ENCODE measurements around the gene RASA3.

GRCh38 chr13:114019367-114019766 lies 113.1 kb downstream of the RASA3 start:
- TF ChIP-seq POLR2A (IDR thresholded peaks at IDR 0.05): no peak
- TF ChIP-seq, protein P1, sequence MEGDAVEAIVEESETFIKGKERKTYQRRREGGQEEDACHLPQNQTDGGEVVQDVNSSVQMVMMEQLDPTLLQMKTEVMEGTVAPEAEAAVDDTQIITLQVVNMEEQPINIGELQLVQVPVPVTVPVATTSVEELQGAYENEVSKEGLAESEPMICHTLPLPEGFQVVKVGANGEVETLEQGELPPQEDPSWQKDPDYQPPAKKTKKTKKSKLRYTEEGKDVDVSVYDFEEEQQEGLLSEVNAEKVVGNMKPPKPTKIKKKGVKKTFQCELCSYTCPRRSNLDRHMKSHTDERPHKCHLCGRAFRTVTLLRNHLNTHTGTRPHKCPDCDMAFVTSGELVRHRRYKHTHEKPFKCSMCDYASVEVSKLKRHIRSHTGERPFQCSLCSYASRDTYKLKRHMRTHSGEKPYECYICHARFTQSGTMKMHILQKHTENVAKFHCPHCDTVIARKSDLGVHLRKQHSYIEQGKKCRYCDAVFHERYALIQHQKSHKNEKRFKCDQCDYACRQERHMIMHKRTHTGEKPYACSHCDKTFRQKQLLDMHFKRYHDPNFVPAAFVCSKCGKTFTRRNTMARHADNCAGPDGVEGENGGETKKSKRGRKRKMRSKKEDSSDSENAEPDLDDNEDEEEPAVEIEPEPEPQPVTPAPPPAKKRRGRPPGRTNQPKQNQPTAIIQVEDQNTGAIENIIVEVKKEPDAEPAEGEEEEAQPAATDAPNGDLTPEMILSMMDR (IDR thresholded peaks at IDR 0.05): no peak
